HCT116 (cell line): ENCODE measurements around the gene OSBPL1A. TPM values are rescaled to one million over a fixed set of nuclear protein-coding genes. Genes with fewer than 3 reads are reported as not detected.

Source experiments
- ATAC-seq: fragments of 200-7000 bp; cut with Tn5 transposase; 2 replicates; pipeline ENCODE4 v1.9.1; 2020; ENCODE audit warnings: mild to moderate bottlenecking, moderate library complexity
- BruUV-seq: library from RNA; stranded (reverse); fragments of 400-500 nt; replicated peaks from 2 replicates; lab custom pipeline; 2021; lab: Mats Ljungman, UMichigan
- CTCF ChIA-PET: fragments of 300-600 bp; sonication (Branson Sonifier 250); formaldehyde crosslinking; loops from one replicate; lab custom pipeline; 2021; ENCODE audit warnings: antibody characterized with exemption; lab: Charles Lee
- POLR2A ChIA-PET: fragments of 300-600, 350-600 bp; sonication (Branson Sonifier 250); formaldehyde crosslinking; loops from one replicate; lab custom pipeline; 2021; ENCODE audit warnings: antibody characterized with exemption; lab: Charles Lee
- RAD21 ChIA-PET, 2 experiments: fragments of 300-600 bp; sonication (Branson Sonifier 250); formaldehyde crosslinking; loops; one replicate each; lab custom pipeline; 2023; ENCODE audit warnings: low total read pairs in 2 of 2; ENCODE audit not compliant: uncharacterized antibody in 2 of 2, unreplicated experiment in 2 of 2, low non-redundant PET in 1 of 2; lab: Charles Lee
- DNase-seq: peaks from one replicate; pipeline ENCODE4 v3.0.0-alpha.2; 2010; ENCODE audit warnings: low read depth, low spot score
- H2AFZ ChIP-seq: fragments of 200-600 bp; shearing (Covaris generic), sonication (generic); 2 replicates; pipeline ENCODE4 v1.6.1; 2017; ENCODE audit warnings: low read depth, mixed run types, mixed read lengths, antibody characterized with exemption, low read length; ENCODE audit not compliant: poor library complexity, severe bottlenecking
- H3K27ac ChIP-seq: 2 replicates; pipeline ENCODE4 v1.5.1; 2012; ENCODE audit warnings: low read depth, low read length
- H3K27me3 ChIP-seq: fragments of 200-600 bp; sonication (generic); 2 replicates; pipeline ENCODE4 v1.6.1; 2016; ENCODE audit warnings: mixed run types, low read length, mixed read lengths; ENCODE audit not compliant: insufficient read depth
- H3K36me3 ChIP-seq, 2 experiments: fragments of 200-500 bp in 1 of 2; fragments of 200-600 bp in 1 of 2; sonication (Bioruptor generic) in 1 of 2; sonication (generic) in 1 of 2; 2 replicates each; pipeline versions ENCODE4 v1.5.1 to v1.6.1; 2014 to 2016; ENCODE audit warnings: low read length in 2 of 2, inconsistent platforms in 1 of 2, mixed read lengths in 1 of 2, mixed run types in 1 of 2; ENCODE audit not compliant: insufficient read depth in 2 of 2, control insufficient read depth in 1 of 2
- H3K4me1 ChIP-seq, 2 experiments: fragments of 200-600 bp in 1 of 2; sonication (generic) in 1 of 2; 2 replicates each; pipeline versions ENCODE4 v1.5.1 to v1.6.1; 2012 to 2017; ENCODE audit warnings: low read length in 2 of 2, inconsistent platforms in 1 of 2, mild to moderate bottlenecking in 1 of 2, mixed read lengths in 1 of 2, mixed run types in 1 of 2, moderate library complexity in 1 of 2; ENCODE audit not compliant: insufficient read depth in 2 of 2, control insufficient read depth in 1 of 2
- H3K4me2 ChIP-seq: fragments of 200-600 bp; sonication (generic); 2 replicates; pipeline ENCODE4 v1.6.1; 2017; ENCODE audit warnings: mixed run types, low read length, mixed read lengths
- H3K4me3 ChIP-seq, 2 experiments: fragments of 200-600 bp in 1 of 2; sonication (generic) in 1 of 2; replicated peaks in 1 of 2; 2 replicates each; pipeline ENCODE4 v1.5.1; 2011 to 2016; ENCODE audit warnings: low read length in 2 of 2, control low read depth in 1 of 2, low read depth in 1 of 2, mild to moderate bottlenecking in 1 of 2, mixed read lengths in 1 of 2, mixed run types in 1 of 2
- H3K79me2 ChIP-seq: fragments of 200-600 bp; sonication (generic); 2 replicates; pipeline ENCODE4 v1.6.1; 2017; ENCODE audit warnings: mild to moderate bottlenecking, mixed run types, low read length, moderate library complexity, mixed read lengths; ENCODE audit not compliant: insufficient read depth
- H3K9ac ChIP-seq: fragments of 200-600 bp; sonication (generic); 2 replicates; pipeline ENCODE4 v1.6.1; 2016; ENCODE audit warnings: low read length, mixed read lengths
- H3K9me2 ChIP-seq: fragments of 200-600 bp; sonication (generic), shearing (Covaris generic); 2 replicates; pipeline ENCODE4 v1.6.1; 2017; ENCODE audit warnings: mixed run types, mild to moderate bottlenecking, moderate library complexity; ENCODE audit not compliant: insufficient read depth
- H3K9me3 ChIP-seq, 2 experiments: fragments of 200-500 bp in 1 of 2; fragments of 200-600 bp in 1 of 2; sonication (Bioruptor generic) in 1 of 2; sonication (generic) in 1 of 2; 2 replicates each; pipeline ENCODE4 v1.6.1; 2014 to 2017; ENCODE audit warnings: low read length in 2 of 2, mixed read lengths in 2 of 2, inconsistent platforms in 1 of 2, low read depth in 1 of 2, mild to moderate bottlenecking in 1 of 2, mixed run types in 1 of 2, moderate library complexity in 1 of 2; ENCODE audit not compliant: control insufficient read depth in 1 of 2, insufficient read depth in 1 of 2
- H4K20me1 ChIP-seq: fragments of 200-600 bp; sonication (generic), shearing (Covaris generic); 2 replicates; pipeline ENCODE4 v1.6.1; 2017; ENCODE audit warnings: mixed run types, mild to moderate bottlenecking, moderate library complexity; ENCODE audit not compliant: insufficient read depth
- CBX3 ChIP-seq: IDR thresholded peaks from 2 replicates; pipeline ENCODE4 v1.6.1; 2012; ENCODE audit warnings: low read depth
- CEBPB ChIP-seq: IDR thresholded peaks from 2 replicates; pipeline ENCODE4 v1.6.1; 2012; ENCODE audit warnings: low read depth
- EGR1 ChIP-seq: IDR thresholded peaks from 2 replicates; pipeline ENCODE4 v1.6.1; 2012; ENCODE audit warnings: low read depth
- ELF1 ChIP-seq: IDR thresholded peaks from 2 replicates; pipeline ENCODE4 v1.6.1; 2012; ENCODE audit warnings: low read depth, borderline replicate concordance
- EZH2 ChIP-seq: fragments of 200-600 bp; sonication (generic); IDR thresholded peaks from 2 replicates; pipeline ENCODE4 v1.6.1; 2017; ENCODE audit warnings: antibody characterized with exemption, mixed run types
- FOSL1 ChIP-seq: IDR thresholded peaks from 2 replicates; pipeline ENCODE4 v1.6.1; 2012; ENCODE audit warnings: low read depth
- POLR2A ChIP-seq: IDR thresholded peaks from 2 replicates; pipeline ENCODE4 v1.7.0; 2011; ENCODE audit warnings: borderline replicate concordance; ENCODE audit not compliant: insufficient read depth, insufficient read length; ENCODE audit errors: extremely low read depth
- RAD21 ChIP-seq: IDR thresholded peaks from 2 replicates; pipeline ENCODE4 v1.6.1; 2012; ENCODE audit warnings: low read depth, mild to moderate bottlenecking
- SIN3A ChIP-seq: IDR thresholded peaks from 2 replicates; pipeline ENCODE4 v1.6.1; 2012; ENCODE audit warnings: low read depth
- SRF ChIP-seq: IDR thresholded peaks from 2 replicates; pipeline ENCODE4 v1.6.1; 2012; ENCODE audit warnings: low read depth
- TCF7L2 ChIP-seq: IDR thresholded peaks from 2 replicates; pipeline ENCODE4 v1.7.0; 2011; ENCODE audit warnings: borderline replicate concordance, inconsistent platforms; ENCODE audit not compliant: insufficient read depth, insufficient read length; ENCODE audit errors: extremely low read depth
- ZFX ChIP-seq: fragments of 450-650 bp; IDR thresholded peaks from 2 replicates; pipeline ENCODE4 v1.6.1; 2017
- ZNF274 ChIP-seq: fragments of 200-500 bp; sonication (Bioruptor generic); IDR thresholded peaks from 2 replicates; pipeline ENCODE4 v1.6.1; 2014; ENCODE audit warnings: mild to moderate bottlenecking, low read depth, low read length, inconsistent platforms
- intact Hi-C: fragments of 100-400 bp; cut with micrococcal nuclease; formaldehyde crosslinking; loops from 2 replicates; pipeline ENCODE4 v1.10.0; 2022
- total RNA-seq: library from RNA; stranded (reverse); gene quantifications from one replicate; pipeline ENCODE4 v1.2.1, GENCODE V29; 2021; ENCODE audit not compliant: unreplicated experiment
- TF ChIP-seq, protein P1 (sequence below), 3 experiments: fragments of 200-600 bp in 1 of 3; sonication (generic) in 1 of 3; IDR thresholded peaks in 2 of 3; conservative IDR thresholded peaks in 1 of 3; 2 replicates each; pipeline ENCODE4 v1.5.1; 2012 to 2017; ENCODE audit warnings: low read depth in 2 of 3, low read length in 2 of 3, antibody characterized with exemption in 1 of 3, borderline replicate concordance in 1 of 3, control low read depth in 1 of 3, mild to moderate bottlenecking in 1 of 3, mixed read lengths in 1 of 3, mixed run types in 1 of 3, moderate library complexity in 1 of 3; ENCODE audit not compliant: insufficient read depth in 1 of 3
- TF ChIP-seq, protein P2 (sequence below): IDR thresholded peaks from 2 replicates; pipeline ENCODE4 v1.6.1; 2012
- TF ChIP-seq, protein P3 (sequence below): IDR thresholded peaks from 2 replicates; pipeline ENCODE4 v1.6.1; 2011; ENCODE audit warnings: mild to moderate bottlenecking, low read length, moderate library complexity; ENCODE audit not compliant: insufficient replicate concordance; ENCODE audit errors: extremely low read depth
- TF ChIP-seq, protein P4 (sequence below): IDR thresholded peaks from 2 replicates; pipeline ENCODE4 v1.6.1; 2012; ENCODE audit warnings: low read depth
- TF ChIP-seq, protein P5 (sequence below): IDR thresholded peaks from 2 replicates; pipeline ENCODE4 v1.6.1; 2012

The OSBPL1A gene
- total RNA-seq, 1 experiment from 2014 or later = 18.9 TPM

DNA sequence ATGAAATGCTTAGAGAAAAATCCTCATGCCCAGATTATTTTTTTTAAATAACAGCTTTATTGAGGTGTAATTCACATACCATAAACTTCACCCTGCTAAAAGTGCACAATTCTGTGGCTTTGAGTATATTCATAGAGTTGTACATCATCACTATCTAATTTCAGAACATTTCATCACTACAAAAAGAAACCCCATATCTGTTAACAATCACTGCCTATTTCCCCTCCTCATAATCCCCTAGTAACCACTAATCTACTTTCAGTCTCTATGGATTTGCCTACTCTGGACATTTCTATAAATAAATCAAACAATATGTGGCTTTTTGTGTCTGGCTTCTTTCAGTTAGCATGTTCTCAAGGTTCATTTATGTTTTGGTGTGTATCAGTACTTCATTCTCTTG is 51.4 kb downstream of the OSBPL1A start:
- ChIA-PET RAD21 (no interaction called here), CTCF (no interaction called here), POLR2A (no interaction called here)
- H3K9me3 ChIP-seq = no peaks in the 10 kb centered on the region
- H3K27ac ChIP-seq = no peak overlapping the region
- no peak for ATAC-seq
- no peak for DNase-seq
- no peaks in the 10 kb centered on the region for H3K4me1 ChIP-seq
- no peaks in the 10 kb centered on the region for H3K9me2 ChIP-seq
- no peaks in the 10 kb centered on the region; the same call in 1 of the 2 replicates for H4K20me1 ChIP-seq
- H3K36me3 ChIP-seq = no peaks in the 10 kb centered on the region
- TF ChIP-seq SRF (no peak), FOSL1 (no peak), ZFX (no peak), POLR2A (no peak), EGR1 (no peak), TCF7L2 (no peak), ZNF274 (no peak), RAD21 (no peak), CEBPB (no peak), SIN3A (no peak), EZH2 (no peak), CBX3 (no peak), ELF1 (no peak)
- TF ChIP-seq, protein P1, sequence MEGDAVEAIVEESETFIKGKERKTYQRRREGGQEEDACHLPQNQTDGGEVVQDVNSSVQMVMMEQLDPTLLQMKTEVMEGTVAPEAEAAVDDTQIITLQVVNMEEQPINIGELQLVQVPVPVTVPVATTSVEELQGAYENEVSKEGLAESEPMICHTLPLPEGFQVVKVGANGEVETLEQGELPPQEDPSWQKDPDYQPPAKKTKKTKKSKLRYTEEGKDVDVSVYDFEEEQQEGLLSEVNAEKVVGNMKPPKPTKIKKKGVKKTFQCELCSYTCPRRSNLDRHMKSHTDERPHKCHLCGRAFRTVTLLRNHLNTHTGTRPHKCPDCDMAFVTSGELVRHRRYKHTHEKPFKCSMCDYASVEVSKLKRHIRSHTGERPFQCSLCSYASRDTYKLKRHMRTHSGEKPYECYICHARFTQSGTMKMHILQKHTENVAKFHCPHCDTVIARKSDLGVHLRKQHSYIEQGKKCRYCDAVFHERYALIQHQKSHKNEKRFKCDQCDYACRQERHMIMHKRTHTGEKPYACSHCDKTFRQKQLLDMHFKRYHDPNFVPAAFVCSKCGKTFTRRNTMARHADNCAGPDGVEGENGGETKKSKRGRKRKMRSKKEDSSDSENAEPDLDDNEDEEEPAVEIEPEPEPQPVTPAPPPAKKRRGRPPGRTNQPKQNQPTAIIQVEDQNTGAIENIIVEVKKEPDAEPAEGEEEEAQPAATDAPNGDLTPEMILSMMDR (IDR thresholded peaks at IDR 0.05 in 2 of 3, conservative IDR thresholded peaks at IDR 0.05 in 1 of 3; ENCODE audit: borderline replicate concordance in 1 of 3, insufficient read depth in 1 of 3, low read depth in 2 of 3, low read length in 2 of 3) = no peak
- TF ChIP-seq, protein P2, sequence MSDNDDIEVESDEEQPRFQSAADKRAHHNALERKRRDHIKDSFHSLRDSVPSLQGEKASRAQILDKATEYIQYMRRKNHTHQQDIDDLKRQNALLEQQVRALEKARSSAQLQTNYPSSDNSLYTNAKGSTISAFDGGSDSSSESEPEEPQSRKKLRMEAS = no peak
- TF ChIP-seq, protein P3, sequence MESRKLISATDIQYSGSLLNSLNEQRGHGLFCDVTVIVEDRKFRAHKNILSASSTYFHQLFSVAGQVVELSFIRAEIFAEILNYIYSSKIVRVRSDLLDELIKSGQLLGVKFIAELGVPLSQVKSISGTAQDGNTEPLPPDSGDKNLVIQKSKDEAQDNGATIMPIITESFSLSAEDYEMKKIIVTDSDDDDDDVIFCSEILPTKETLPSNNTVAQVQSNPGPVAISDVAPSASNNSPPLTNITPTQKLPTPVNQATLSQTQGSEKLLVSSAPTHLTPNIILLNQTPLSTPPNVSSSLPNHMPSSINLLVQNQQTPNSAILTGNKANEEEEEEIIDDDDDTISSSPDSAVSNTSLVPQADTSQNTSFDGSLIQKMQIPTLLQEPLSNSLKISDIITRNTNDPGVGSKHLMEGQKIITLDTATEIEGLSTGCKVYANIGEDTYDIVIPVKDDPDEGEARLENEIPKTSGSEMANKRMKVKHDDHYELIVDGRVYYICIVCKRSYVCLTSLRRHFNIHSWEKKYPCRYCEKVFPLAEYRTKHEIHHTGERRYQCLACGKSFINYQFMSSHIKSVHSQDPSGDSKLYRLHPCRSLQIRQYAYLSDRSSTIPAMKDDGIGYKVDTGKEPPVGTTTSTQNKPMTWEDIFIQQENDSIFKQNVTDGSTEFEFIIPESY = no peak
- TF ChIP-seq, protein P4, sequence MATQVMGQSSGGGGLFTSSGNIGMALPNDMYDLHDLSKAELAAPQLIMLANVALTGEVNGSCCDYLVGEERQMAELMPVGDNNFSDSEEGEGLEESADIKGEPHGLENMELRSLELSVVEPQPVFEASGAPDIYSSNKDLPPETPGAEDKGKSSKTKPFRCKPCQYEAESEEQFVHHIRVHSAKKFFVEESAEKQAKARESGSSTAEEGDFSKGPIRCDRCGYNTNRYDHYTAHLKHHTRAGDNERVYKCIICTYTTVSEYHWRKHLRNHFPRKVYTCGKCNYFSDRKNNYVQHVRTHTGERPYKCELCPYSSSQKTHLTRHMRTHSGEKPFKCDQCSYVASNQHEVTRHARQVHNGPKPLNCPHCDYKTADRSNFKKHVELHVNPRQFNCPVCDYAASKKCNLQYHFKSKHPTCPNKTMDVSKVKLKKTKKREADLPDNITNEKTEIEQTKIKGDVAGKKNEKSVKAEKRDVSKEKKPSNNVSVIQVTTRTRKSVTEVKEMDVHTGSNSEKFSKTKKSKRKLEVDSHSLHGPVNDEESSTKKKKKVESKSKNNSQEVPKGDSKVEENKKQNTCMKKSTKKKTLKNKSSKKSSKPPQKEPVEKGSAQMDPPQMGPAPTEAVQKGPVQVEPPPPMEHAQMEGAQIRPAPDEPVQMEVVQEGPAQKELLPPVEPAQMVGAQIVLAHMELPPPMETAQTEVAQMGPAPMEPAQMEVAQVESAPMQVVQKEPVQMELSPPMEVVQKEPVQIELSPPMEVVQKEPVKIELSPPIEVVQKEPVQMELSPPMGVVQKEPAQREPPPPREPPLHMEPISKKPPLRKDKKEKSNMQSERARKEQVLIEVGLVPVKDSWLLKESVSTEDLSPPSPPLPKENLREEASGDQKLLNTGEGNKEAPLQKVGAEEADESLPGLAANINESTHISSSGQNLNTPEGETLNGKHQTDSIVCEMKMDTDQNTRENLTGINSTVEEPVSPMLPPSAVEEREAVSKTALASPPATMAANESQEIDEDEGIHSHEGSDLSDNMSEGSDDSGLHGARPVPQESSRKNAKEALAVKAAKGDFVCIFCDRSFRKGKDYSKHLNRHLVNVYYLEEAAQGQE = no peak
- TF ChIP-seq, protein P5, sequence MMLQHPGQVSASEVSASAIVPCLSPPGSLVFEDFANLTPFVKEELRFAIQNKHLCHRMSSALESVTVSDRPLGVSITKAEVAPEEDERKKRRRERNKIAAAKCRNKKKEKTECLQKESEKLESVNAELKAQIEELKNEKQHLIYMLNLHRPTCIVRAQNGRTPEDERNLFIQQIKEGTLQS = no peak
- no peaks in the 10 kb centered on the region for H3K79me2 ChIP-seq
- intact Hi-C loops = no loop called here
- no peak overlapping the region for H2AFZ ChIP-seq
- no peak overlapping the region for H3K4me3 ChIP-seq
- no TSS peak for BruUV-seq
- no peak overlapping the region for H3K9ac ChIP-seq
- no peak overlapping the region for H3K4me2 ChIP-seq
- no peaks in the 10 kb centered on the region for H3K27me3 ChIP-seq
